Activated T-helper 1 cell treated with Interleukin-2 at 50 U/mL for 16 hours (primary cell): ENCODE results near the gene MGP.

ENCODE experiments used
- DNase-seq: peaks from one replicate; pipeline ENCODE4 v3.0.0-alpha.2; 2020; ENCODE audit warnings: low read depth

Gene MGP

GRCh38 chr12:14903386-14904098 lies 17.9 kb upstream of the MGP start:
- DNase-seq: no peak

DNA sequence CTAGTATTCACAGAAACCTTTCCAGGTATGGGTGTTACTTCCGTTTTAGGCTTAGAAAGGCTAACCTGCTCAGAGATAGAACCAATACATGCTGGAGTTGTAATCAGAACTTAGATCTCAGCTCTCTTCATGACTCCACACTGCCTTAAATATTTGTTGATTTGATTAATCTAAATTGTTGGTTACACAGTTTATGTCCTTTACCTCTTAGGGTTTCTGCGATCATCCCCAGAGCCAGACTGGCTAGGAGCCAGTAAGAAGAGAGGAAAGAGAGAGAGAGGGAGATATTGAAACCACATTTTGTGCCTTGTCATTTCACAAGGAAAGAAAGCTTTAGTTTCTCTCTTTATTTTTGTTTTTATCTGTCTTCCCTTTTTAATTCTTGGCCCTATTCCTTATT lies 16.8 kb upstream of the MGP start:
- DNase-seq: no peak

DNA sequence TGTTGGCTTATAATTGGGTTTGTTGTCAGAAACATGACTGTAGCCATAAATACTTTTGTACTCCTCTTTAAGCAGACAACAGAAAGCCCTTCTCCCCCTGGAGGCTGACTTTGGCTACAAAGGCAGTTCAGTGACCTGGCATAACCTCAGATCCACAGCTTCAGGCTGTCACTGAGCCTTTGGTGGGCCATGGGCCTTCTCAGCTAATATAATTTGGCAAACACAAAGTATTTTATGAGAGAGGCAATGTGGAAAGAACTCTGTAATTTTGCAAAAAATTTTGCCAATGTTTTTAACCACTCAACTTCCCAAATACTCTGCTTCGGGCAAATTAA lies 15.5 kb upstream of the MGP start:
- no peak for DNase-seq

- no peak for DNase-seq
Measured at GRCh38 chr12:14900521-14901227, 15.0 kb upstream of the MGP start.

DNA sequence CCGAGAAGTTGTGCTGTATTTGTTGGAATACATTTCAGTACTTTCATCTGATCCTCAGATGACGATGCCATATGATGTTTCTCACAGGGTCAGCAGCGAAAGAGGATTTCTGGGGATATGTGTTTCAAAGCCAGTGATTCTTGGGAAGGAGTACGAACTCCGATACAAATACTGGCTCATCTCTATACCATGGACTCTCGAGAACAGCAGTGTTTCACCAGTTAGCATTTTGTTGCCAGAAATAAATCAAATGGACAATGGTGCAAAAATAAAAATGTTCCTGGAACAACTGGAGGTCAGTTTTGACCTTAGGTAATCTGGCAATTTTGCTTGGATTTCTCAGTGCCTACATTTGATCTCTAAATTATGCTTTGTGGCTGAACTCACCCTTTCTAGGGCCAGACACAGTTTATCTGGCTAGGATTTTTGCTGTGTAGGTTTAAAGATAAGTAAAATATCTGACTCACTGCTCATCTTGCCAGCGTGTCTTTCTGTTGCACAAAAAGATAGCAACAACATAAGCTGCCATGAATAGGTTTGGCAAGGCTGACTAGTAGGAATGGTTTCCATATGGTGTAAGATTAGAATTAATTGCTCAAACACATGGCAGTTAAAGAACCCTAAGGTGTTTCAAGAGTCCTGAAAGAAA lies 11.0 kb upstream of the MGP start:
- DNase-seq: no peak

DNA sequence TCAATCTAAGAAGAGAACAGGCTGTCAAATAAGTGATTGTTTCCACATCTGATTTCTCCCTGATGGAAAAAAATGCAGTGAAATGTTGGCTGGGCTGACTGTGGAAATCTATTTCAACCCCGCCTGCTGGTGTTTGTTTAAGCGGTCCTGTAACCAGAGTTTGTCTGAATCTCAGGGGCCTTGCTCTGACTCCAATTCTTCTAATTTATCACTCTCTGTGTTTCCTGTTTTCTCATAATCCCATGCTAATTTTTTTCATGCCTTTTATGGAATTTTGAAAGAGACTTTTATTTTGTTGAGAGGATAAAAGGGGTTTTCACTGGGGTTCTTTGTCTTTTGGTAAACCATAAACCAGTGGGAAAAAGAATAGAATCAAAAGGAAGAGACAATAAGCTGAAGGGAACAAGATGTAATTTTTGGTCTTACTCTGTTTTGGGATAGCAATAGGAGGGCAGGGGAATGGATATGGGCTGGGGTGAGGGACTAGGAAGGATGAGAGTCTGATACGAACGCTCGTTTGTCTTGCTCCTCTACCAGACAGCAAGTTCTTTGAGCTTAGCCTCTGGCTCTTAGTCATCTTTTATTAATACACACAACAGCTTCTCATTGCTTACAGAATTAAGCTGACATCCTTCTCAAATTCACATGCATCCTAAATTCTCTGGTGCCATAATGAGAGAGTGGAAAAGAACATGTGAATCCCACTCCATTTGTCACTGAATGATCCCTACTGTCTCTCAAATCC lies 8.0 kb upstream of the MGP start:
- DNase-seq: no peak

GRCh38 chr12:14892726-14893505 lies 7.3 kb upstream of the MGP start:
- DNase-seq: no peak

DNA sequence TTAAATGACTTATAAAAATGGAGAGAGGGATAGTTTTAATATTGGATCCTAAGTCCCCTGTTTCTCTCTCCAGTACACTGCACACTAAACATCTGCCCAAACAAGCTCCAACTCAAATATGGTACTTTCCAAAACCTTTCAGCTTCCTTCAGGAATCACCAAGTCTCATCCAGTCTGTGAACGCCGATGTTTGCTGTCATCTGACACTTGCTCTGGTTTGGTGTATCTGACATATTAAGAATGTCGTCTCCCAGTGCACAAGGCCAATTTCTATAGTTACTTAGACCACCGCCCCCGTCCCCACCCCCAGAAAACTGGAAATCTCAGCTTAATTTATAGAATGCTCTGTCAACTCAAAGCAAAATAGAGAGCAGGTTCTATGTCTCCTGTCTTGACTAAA lies 5.0 kb upstream of the MGP start:
- DNase-seq: no peak

DNA sequence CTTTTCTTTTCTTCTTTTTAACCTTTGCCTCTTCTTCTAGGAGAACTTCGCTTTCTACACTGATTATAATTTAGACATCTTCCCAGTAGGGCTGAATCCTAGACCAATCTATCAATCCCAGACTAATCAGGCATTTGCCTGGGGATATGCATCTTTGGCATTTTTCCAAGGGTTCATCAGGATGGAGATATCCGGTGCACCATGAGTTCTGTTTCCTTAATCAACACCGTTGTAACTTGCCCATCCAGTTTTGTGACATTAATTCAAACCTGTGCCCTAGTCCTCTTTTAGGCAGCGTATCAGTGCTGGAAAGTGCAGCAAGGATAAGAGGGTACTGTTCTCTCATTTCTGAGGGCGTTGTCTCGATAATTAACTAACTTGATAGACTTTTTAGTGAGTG lies 617 bp upstream of the MGP start:
- no peak for DNase-seq

- DNase-seq: peak; percentile 68
Measured at GRCh38 chr12:14884458-14884878, 1.2 kb downstream of the MGP start.

DNA sequence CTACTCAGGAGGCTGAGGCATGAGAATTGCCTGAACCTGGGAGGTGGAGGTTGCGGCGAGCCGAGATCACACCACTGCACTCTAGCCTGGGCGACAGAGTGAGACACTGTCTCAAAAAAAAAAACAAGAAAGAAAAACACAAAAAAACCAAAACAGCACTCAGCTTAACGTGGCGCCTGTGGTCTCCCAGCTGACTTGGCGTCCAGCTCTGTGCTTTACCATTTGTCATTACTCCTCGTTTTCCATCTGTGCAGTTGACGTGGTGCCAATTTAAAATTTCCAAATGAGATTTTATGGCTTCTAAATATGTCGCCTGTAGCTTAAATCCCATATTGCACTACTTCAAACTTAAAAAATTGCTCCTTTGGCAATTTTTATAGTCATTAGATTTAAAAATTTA lies 2.0 kb downstream of the MGP start:
- no peak for DNase-seq

- DNase-seq: no peak
Measured at GRCh38 chr12:14880890-14881453, 4.7 kb downstream of the MGP start.

DNA sequence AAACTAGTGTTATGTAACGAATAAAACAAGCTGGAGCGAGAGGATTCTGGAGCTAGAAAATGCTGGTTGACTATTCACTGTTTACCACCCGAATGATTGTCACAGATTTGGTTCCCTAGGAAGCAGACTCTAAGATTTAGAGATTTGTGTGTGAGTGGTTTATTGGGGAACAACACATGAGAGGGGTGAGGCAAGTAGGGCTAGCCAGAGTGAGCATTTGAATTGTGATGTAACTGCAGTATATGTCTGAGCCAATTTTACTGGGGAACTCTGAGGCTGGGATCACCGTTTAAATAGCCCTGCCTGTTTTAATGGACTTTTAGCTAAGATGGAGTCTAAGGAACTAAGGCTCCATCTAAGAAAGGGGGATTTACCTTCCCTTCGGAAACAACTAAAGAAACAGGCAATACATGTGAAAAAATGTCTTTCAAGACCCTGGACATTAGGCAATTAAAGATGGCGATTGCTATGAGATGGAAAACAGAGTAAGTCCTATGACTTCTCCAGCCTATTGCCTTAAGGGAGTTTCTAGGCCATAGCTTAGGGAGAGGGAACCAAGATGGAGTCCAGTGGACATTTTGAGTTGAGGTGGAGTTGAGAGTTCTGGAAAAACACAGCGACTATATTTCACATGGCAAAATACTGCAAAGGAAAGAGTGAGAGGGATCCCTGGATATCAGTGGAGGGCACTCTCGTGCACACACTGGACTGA lies 6.3 kb downstream of the MGP start:
- DNase-seq: no peak

GRCh38 chr12:14878488-14878887 lies 7.2 kb downstream of the MGP start:
- DNase-seq: no peak

- no peak for DNase-seq
Measured at GRCh38 chr12:14876833-14877232, 8.8 kb downstream of the MGP start.

- DNase-seq: no peak
Measured at GRCh38 chr12:14874882-14875281, 10.8 kb downstream of the MGP start.

GRCh38 chr12:14873440-14874185 lies 12.0 kb downstream of the MGP start:
- DNase-seq: no peak

GRCh38 chr12:14871886-14872285 lies 13.8 kb downstream of the MGP start:
- DNase-seq: no peak

DNA sequence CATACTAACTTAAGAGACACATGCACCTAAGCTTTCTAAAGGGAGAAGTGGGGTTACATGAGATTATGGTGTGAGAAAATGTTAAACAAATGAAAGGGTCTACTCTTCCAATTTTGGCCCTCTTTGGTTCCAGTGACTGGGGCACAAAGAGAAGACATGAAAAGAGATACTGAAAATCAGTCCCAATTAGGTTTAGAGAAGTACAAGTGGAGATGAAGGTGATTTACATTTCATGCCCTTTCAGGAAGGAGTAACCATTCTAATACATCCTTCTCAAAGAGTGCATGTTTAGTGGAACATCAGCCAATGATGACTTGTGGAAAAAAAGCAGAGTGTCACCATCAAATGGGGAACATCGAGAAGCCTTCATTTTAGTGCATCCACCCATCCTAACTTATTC lies 14.4 kb downstream of the MGP start:
- no peak for DNase-seq

GRCh38 chr12:14868916-14869506 lies 16.6 kb downstream of the MGP start:
- DNase-seq: no peak
